GM23248 (cell line): Measurements from ENCODE around the gene CD83.

ENCODE experiments used
- EZH2 ChIP-seq: fragments of 200-600 bp; sonication (generic); IDR thresholded peaks from 2 replicates; pipeline ENCODE4 v1.6.1; 2018; ENCODE audit warnings: antibody characterized with exemption, mild to moderate bottlenecking; ENCODE audit not compliant: insufficient read depth, poor library complexity, severe bottlenecking
- EZH2phosphoT487 ChIP-seq: fragments of 200-600 bp; sonication (generic); IDR thresholded peaks from 2 replicates; pipeline ENCODE4 v1.6.1; 2018; ENCODE audit warnings: antibody characterized with exemption, moderate library complexity, mild to moderate bottlenecking, low read depth; ENCODE audit not compliant: insufficient read depth

DNA sequence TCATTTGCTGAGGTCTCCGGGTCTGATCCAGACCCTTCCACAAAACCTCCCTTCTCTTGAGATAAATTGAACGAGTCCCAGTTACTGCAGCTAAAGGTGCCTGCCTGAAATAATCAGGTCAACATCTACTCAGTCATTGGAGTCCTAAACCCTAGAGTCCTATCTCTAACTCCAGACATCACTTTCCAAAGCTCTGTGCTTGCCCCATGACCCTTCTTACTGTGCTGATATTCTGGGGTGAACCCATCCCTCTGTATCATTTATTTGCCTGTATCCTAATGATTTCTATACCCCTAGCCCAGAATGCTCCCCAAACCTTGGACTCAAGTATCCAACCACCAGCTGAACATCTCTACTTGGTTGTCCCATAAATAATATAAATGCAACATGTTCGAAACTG lies 35.7 kb downstream of the CD83 start:
- TF ChIP-seq EZH2 (no peak), EZH2phosphoT487 (no peak)
